CD14-positive monocyte (primary cell): ENCODE measurements around the gene CNTNAP1. TPM values are rescaled to one million over a fixed set of nuclear protein-coding genes. Genes with fewer than 3 reads are reported as not detected.
"Not testable (repeated sequence)": the region's sequence is repeated elsewhere in the genome, so short reads cannot be mapped to it uniquely, and the experiment has no call there.

ENCODE experiments used
- DNase-seq, 3 donors: peaks; one replicate each; pipeline ENCODE4 v3.0.0-alpha.2; 2011 to 2022
- H2AFZ ChIP-seq: 2 replicates; pipeline ENCODE4 v1.6.0; 2012; ENCODE audit warnings: mild to moderate bottlenecking, low read depth, low read length, inconsistent platforms; ENCODE audit not compliant: insufficient read depth, poor library complexity, severe bottlenecking
- H3K27ac ChIP-seq, 2 donors: 1 replicate in 1 of 2; 2 replicates in 1 of 2; pipeline ENCODE4 v1.5.1; 2012 to 2013; ENCODE audit warnings: low read length in 2 of 2, control low read depth in 1 of 2, inconsistent platforms in 1 of 2, low read depth in 1 of 2, mild to moderate bottlenecking in 1 of 2
- H3K27me3 ChIP-seq, 2 donors: one replicate each; pipeline versions ENCODE4 v1.6.0 to v1.6.1; 2011 to 2013; ENCODE audit warnings: low read length in 2 of 2; ENCODE audit not compliant: control insufficient read depth in 2 of 2, insufficient read depth in 2 of 2
- H3K36me3 ChIP-seq, 2 donors: replicated peaks in 1 of 2; 1 replicate in 1 of 2; 2 replicates in 1 of 2; pipeline versions ENCODE4 v1.5.1 to v1.6.1; 2012 to 2013; ENCODE audit warnings: low read length in 2 of 2, control low read depth in 1 of 2, inconsistent platforms in 1 of 2, mild to moderate bottlenecking in 1 of 2; ENCODE audit not compliant: insufficient read depth in 2 of 2, control insufficient read depth in 1 of 2
- H3K4me1 ChIP-seq, 2 donors: 1 replicate in 1 of 2; 2 replicates in 1 of 2; pipeline versions ENCODE4 v1.5.1 to v1.6.1; 2012 to 2013; ENCODE audit warnings: low read length in 2 of 2, control low read depth in 1 of 2, inconsistent platforms in 1 of 2, mild to moderate bottlenecking in 1 of 2, moderate library complexity in 1 of 2; ENCODE audit not compliant: insufficient read depth in 2 of 2, control insufficient read depth in 1 of 2
- H3K4me2 ChIP-seq: replicated peaks from 2 replicates; pipeline ENCODE3; 2012; ENCODE audit warnings: low read length, moderate library complexity, mild to moderate bottlenecking; ENCODE audit not compliant: poor library complexity, severe bottlenecking; ENCODE audit errors: extremely low read depth
- H3K4me3 ChIP-seq, 3 experiments: fragments of 200-600 bp in 1 of 3; sonication (generic) in 1 of 3; replicated peaks in 1 of 3; 1 replicate in 2 of 3; 2 replicates in 1 of 3; pipeline ENCODE4 v1.5.1; 2011 to 2013; ENCODE audit warnings: low read length in 3 of 3, mild to moderate bottlenecking in 3 of 3, control low read depth in 2 of 3, low read depth in 2 of 3, inconsistent platforms in 1 of 3, moderate library complexity in 1 of 3
- H3K79me2 ChIP-seq: 2 replicates; pipeline ENCODE4 v1.6.0; 2012; ENCODE audit warnings: mild to moderate bottlenecking, control low read depth, inconsistent platforms, low read length, moderate library complexity; ENCODE audit not compliant: insufficient read depth
- H3K9ac ChIP-seq: 2 replicates; pipeline ENCODE4 v1.6.0; 2017; ENCODE audit warnings: low read length, mild to moderate bottlenecking; ENCODE audit not compliant: insufficient read depth, poor library complexity, severe bottlenecking
- H3K9me3 ChIP-seq, 2 donors: replicated peaks in 1 of 2; 1 replicate in 1 of 2; 2 replicates in 1 of 2; pipeline versions ENCODE4 v1.5.1 to v1.6.1; 2012 to 2013; ENCODE audit warnings: low read length in 2 of 2, control low read depth in 1 of 2; ENCODE audit not compliant: control insufficient read depth in 1 of 2, insufficient read depth in 1 of 2
- H4K20me1 ChIP-seq: 2 replicates; pipeline ENCODE4 v1.6.0; 2012; ENCODE audit warnings: mild to moderate bottlenecking, low read length, control low read depth, moderate library complexity; ENCODE audit not compliant: insufficient read depth
- H3K27ac Mint-ChIP-seq, 7 donors: one replicate each; pipeline ENCODE4 v1.8.0; 2020; ENCODE audit warnings: mild to moderate bottlenecking in 7 of 7, mixed read lengths in 7 of 7, moderate library complexity in 6 of 7, inconsistent platforms in 2 of 7
- H3K27me3 Mint-ChIP-seq, 3 donors: one replicate each; pipeline ENCODE4 v1.8.0; 2021 to 2022; ENCODE audit warnings: low read depth in 3 of 3, mild to moderate bottlenecking in 3 of 3, mixed read lengths in 3 of 3, moderate library complexity in 3 of 3, inconsistent platforms in 1 of 3
- H3K36me3 Mint-ChIP-seq, 2 donors: one replicate each; pipeline ENCODE4 v1.8.0; 2020; ENCODE audit warnings: mixed read lengths in 2 of 2, inconsistent platforms in 1 of 2, mild to moderate bottlenecking in 1 of 2
- H3K4me1 Mint-ChIP-seq: one replicate; pipeline ENCODE4 v1.8.0; 2020; ENCODE audit warnings: mild to moderate bottlenecking, mixed read lengths
- H3K4me3 Mint-ChIP-seq, 2 donors: one replicate each; pipeline ENCODE4 v1.8.0; 2020; ENCODE audit warnings: mild to moderate bottlenecking in 2 of 2, mixed read lengths in 2 of 2, moderate library complexity in 1 of 2
- H3K9me3 Mint-ChIP-seq, 7 donors: one replicate each; pipeline ENCODE4 v1.8.0; 2020 to 2022; ENCODE audit warnings: mixed read lengths in 7 of 7, mild to moderate bottlenecking in 6 of 7, moderate library complexity in 6 of 7, inconsistent platforms in 2 of 7
- CTCF ChIP-seq: fragments of 200-600 bp; IDR thresholded peaks from one replicate; pipeline ENCODE4 v1.8.0; 2022; ENCODE audit warnings: antibody characterized with exemption, mild to moderate bottlenecking
- WGBS: methylation state at CpG from one replicate; pipeline ENCODE4 v1.1.5; 2013; ENCODE audit warnings: missing lambda C conversion rate; ENCODE audit not compliant: insufficient coverage; 5-methylcytosine and 5-hydroxymethylcytosine counted together
- intact Hi-C, 2 donors: fragments of 100-400 bp; cut with micrococcal nuclease; formaldehyde crosslinking; loops; one replicate each; pipeline versions ENCODE4 v1.15.0 to v1.15.1; 2023
- polyA plus RNA-seq, 3 donors: library from polyadenylated mRNA; depleted of rRNA in 1 of 3; unstranded in 2 of 3; stranded (reverse) in 1 of 3; fragments of 300-500 nt in 2 of 3; fragments of >200 nt in 1 of 3; fragmentation: Illumina TruSeq in 2 of 3; gene quantifications; 1 replicate in 2 of 3; 2 replicates in 1 of 3; pipeline ENCODE4 v1.2.3, GENCODE V29; 2012 to 2021

CNTNAP1 gene
- polyA plus RNA-seq, 3 donors: 0.23 to 0.24 TPM; not detected in 1

GRCh38 chr17:42660692-42661345, 21.5 kb upstream of the CNTNAP1 start:
- H3K36me3 Mint-ChIP-seq: peaks cover 6 to 8% of the 10 kb centered on the region in 2 donors

GRCh38 chr17:42665581-42666001, 16.7 kb upstream of the CNTNAP1 start:
- H3K4me1 ChIP-seq: peaks cover 3 to 5% of the 10 kb centered on the region in 2 donors
- H4K20me1 ChIP-seq: no peaks in the 10 kb centered on the region
- 87% methylated on average over 14 of the region's 14 CpGs for WGBS

More at GRCh38 chr17:42660692-42661345, 21.5 kb upstream of the CNTNAP1 start:
- H3K27ac ChIP-seq: no peak overlapping the region
- TF ChIP-seq CTCF: no peak
- Mint-ChIP-seq H3K4me1 (peaks cover 22% of the 10 kb centered on the region), H3K9me3 (peaks cover 0 to 6% (median 3%) of the 10 kb centered on the region in 7 donors), H3K27me3 (peaks cover 7 to 20% (median 9%) of the 10 kb centered on the region in 3 donors), H3K27ac (no peak overlapping the region), H3K4me3 (no peak overlapping the region)
- H4K20me1 ChIP-seq: no peaks in the 10 kb centered on the region
- H3K9ac ChIP-seq: no peak overlapping the region
- no peaks in the 10 kb centered on the region for H3K9me3 ChIP-seq
- H3K79me2 ChIP-seq: no peaks in the 10 kb centered on the region
- no peak overlapping the region for H3K4me3 ChIP-seq
- intact Hi-C loops: no loop called here
- no peak overlapping the region for H3K4me2 ChIP-seq
- H3K36me3 ChIP-seq: no peaks in the 10 kb centered on the region
- H2AFZ ChIP-seq: no peak overlapping the region
- no peaks in the 10 kb centered on the region for H3K27me3 ChIP-seq
- no peak for DNase-seq
- peaks cover 11 to 13% of the 10 kb centered on the region in 2 donors for H3K4me1 ChIP-seq
- WGBS: 88% methylated on average over 1 of the region's 7 CpGs

GRCh38 chr17:42666126-42666525, 16.2 kb upstream of the CNTNAP1 start:
- H4K20me1 ChIP-seq, intact Hi-C loops, DNase-seq, H3K4me3 ChIP-seq, H3K9ac ChIP-seq, H3K4me2 ChIP-seq, H3K27ac ChIP-seq, H3K36me3 ChIP-seq, H3K27ac Mint-ChIP-seq, H3K79me2 ChIP-seq, H2AFZ ChIP-seq, H3K4me3 Mint-ChIP-seq: not testable (repeated sequence)
- H3K36me3 Mint-ChIP-seq: peaks cover 23 to 32% of the 10 kb centered on the region in 2 donors
- peaks cover 20 to 29% (median 24%) of the 10 kb centered on the region in 3 donors for H3K27me3 Mint-ChIP-seq
- H3K27me3 ChIP-seq: peaks cover 7 to 17% of the 10 kb centered on the region in 2 donors
- peaks cover 8 to 10% of the 10 kb centered on the region in 2 donors for H3K4me1 ChIP-seq
- 100% methylated on average over 2 of the region's 16 CpGs for WGBS
- peaks cover 0 to 12% (median 7%) of the 10 kb centered on the region in 7 donors for H3K9me3 Mint-ChIP-seq
- peaks cover 11% of the 10 kb centered on the region for H3K4me1 Mint-ChIP-seq
- H3K9me3 ChIP-seq: peaks cover 3 to 11% of the 10 kb centered on the region in 2 donors

More at GRCh38 chr17:42665581-42666001, 16.7 kb upstream of the CNTNAP1 start:
- no peaks in the 10 kb centered on the region for H3K79me2 ChIP-seq
- no peak overlapping the region for H3K4me3 ChIP-seq
- Mint-ChIP-seq H3K9me3 (peaks cover 0 to 6% (median 2%) of the 10 kb centered on the region in 7 donors), H3K27me3 (peaks cover 14 to 24% (median 19%) of the 10 kb centered on the region in 3 donors), H3K27ac (peak overlapping the region in 1 of 7 donors; percentile 46), H3K4me1 (peaks cover 6% of the 10 kb centered on the region), H3K36me3 (peaks cover 20 to 28% of the 10 kb centered on the region in 2 donors), H3K4me3 (no peak overlapping the region)
- H3K36me3 ChIP-seq: no peaks in the 10 kb centered on the region
- peaks cover 0 to 6% of the 10 kb centered on the region in 2 donors for H3K9me3 ChIP-seq
- DNase-seq: no peak
- no peak overlapping the region for H3K4me2 ChIP-seq
- no peak overlapping the region for H2AFZ ChIP-seq
- no peak overlapping the region for H3K9ac ChIP-seq
- TF ChIP-seq CTCF: no peak
- no peak overlapping the region for H3K27ac ChIP-seq
- intact Hi-C loops: no loop called here
- H3K27me3 ChIP-seq: peaks cover 3 to 12% of the 10 kb centered on the region in 2 donors
